GM20000 (cell line): Measurements from ENCODE around the gene MADCAM1.

Source experiments
- DNase-seq: peaks from one replicate; pipeline ENCODE4 v3.0.0; 2012; ENCODE audit warnings: low spot score
- TF ChIP-seq, protein P1 (sequence below): IDR thresholded peaks from 2 replicates; pipeline ENCODE4 v1.5.1; 2012; ENCODE audit warnings: mild to moderate bottlenecking, control low read depth; ENCODE audit errors: extremely low read depth, missing control alignments

The MADCAM1 gene

DNA sequence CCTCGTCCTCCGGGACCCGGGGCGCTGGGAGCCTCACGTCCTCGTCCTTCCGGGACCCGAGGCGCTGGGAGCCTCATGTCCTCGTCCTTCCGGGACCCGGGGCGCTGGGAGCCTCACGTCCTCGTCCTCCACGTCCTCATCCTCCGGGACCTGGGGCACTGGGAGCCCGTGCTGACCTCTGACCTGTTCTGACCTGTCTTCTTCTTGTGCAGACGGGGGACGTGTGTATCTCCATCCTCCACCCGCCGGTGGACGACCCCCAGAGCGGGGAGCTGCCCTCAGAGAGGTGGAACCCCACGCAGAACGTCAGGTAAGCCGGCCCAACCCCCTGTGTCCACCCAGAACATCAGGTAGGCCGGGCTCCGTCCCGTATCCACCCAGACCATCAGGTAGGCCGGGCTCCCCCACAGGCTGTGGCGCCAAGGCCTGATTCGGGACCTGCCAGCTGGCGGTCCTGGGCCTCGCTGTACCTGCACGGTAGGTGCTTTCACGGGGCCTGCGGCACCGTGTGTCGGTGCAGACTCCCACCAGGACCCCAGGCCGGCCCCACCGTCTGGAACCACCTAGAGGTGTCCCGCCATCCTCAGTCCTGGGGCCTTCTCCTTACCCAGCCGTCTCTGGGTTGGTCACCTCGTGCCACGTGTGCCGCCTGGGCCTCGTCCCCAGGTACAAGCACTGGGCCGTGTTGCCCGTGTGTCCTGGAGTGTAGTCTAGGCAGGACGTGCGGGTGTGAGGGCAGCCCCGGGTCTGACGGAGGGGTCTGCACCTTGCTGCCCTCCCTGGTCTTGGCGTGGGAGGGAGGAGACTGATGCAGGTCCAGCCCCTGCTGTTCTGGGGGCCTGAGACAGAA is 40.0 kb downstream of the MADCAM1 start:
- no peak for DNase-seq
- TF ChIP-seq, protein P1, sequence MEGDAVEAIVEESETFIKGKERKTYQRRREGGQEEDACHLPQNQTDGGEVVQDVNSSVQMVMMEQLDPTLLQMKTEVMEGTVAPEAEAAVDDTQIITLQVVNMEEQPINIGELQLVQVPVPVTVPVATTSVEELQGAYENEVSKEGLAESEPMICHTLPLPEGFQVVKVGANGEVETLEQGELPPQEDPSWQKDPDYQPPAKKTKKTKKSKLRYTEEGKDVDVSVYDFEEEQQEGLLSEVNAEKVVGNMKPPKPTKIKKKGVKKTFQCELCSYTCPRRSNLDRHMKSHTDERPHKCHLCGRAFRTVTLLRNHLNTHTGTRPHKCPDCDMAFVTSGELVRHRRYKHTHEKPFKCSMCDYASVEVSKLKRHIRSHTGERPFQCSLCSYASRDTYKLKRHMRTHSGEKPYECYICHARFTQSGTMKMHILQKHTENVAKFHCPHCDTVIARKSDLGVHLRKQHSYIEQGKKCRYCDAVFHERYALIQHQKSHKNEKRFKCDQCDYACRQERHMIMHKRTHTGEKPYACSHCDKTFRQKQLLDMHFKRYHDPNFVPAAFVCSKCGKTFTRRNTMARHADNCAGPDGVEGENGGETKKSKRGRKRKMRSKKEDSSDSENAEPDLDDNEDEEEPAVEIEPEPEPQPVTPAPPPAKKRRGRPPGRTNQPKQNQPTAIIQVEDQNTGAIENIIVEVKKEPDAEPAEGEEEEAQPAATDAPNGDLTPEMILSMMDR, result no peak

DNA sequence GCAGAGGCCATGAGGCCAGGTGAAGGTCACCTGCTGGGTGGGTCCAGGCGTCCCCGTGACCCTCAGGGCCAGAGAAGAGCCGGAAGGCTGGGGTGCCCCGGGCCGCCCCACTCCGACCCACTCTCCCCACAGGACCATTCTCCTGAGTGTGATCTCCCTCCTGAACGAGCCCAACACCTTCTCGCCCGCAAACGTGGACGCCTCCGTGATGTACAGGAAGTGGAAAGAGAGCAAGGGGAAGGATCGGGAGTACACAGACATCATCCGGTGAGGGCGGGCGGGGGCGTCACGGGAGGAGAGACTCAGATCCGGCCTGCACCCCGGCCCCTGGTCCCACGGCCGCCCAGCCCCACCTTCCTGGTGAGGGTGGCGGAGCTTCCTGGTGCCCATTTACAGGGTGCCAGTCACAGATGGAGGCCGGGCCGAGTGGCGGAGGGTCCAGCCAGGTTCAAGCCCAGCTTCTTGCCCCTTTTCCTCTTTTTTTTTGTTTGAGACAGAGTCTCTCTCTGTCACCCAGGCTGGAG is 40.7 kb downstream of the MADCAM1 start:
- no peak for DNase-seq
- TF ChIP-seq, protein P1, result no peak

DNA sequence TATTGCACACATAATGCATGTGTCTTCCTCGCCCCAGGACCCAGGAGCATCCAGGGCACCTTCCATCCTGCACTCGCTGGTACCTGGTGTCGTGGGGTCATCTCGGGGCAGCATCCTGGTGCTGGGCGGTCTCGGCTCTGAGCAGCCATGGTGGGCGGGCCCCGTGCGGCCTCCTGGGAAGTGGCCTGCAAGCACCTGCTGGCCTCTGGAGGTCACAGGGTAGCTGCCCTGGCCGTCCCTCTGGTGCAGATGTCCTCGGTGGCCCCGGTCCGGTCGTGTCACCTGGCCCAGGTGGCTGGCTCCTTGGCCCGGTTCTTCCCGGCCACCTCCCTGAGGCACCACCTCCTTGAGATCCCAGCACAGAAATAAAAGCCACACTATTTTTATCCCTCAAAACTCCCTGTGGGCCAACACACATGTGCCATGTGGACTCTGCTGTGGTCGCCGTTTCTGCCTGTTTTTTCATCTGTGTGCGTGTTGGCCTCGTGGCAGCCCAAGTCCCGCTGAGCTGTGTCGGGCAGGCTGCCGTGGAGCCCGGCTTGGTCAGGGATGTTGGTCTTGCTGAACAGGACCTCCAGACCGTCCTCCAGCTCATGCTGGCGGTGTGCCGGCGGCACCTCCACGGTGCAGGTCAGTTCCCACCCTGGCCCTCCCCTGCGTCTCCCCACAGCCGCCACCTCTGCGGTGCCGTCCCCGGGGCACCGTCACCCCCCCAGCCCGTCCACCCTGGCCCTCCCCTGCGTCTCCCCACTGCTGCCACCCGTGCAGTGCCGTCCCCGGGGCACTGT is 42.5 kb downstream of the MADCAM1 start:
- DNase-seq, result no peak
- TF ChIP-seq, protein P1, result no peak

DNA sequence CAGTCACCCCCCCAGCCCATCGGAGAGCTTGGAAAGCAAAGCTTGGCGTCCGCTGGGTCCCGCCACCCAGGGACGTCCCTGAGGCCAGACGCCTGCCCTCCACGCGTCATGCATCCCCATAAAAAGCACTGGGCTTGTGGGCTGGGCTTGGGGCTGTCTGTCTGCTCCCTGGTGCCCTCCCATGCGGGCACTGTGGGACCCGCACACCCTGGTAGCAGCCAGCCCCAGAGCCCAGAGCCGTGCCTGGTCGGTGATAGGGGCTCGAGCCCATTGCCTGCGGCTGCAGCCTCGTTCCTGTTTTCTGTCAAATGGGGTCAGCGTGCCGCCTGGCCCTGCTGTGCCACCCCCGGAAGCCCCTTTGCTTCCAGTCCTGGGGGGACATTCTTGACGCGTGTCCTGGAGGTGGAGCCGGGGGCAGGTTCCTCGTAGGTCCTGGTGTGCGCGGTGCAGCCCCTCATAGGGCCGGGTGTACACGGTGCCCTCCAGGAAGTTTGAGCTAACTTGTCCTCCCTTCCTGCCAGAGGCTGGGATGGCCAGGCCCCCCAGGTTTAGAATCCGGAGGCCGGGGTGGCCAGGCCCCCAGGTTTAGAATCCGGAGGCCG is 43.2 kb downstream of the MADCAM1 start:
- DNase-seq, result no peak
- TF ChIP-seq, protein P1, result no peak

DNA sequence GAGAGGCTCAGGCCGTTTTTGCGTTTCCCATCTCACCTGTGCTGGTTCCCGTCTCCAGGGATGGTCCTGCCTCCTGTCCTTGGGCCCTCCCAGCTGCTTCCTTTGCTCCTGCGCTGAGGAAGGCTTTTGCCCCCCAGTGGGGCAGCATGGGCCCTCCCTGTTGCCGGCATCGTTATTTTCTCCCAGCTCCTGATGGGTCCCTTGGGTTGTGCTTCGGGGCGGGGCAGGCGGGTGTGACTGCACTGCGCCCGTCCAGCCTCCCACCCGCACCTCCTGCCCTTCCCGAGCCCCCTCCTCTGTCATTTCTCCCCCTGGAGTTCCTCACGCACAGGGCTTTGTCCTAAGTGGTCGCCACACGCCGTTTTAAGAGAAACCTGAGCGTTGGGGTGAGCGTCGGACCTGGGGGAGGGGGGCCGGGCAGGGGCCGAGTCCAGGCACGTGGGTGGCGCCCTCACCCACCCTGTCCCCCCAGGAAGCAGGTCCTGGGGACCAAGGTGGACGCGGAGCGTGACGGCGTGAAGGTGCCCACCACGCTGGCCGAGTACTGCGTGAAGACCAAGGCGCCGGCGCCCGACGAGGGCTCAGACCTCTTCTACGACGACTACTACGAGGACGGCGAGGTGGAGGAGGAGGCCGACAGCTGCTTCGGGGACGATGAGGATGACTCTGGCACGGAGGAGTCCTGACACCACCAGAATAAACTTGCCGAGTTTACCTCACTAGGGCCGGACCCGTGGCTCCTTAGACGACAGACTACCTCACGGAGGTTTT is 44.8 kb downstream of the MADCAM1 start:
- DNase-seq, result no peak
- TF ChIP-seq, protein P1, result no peak

DNA sequence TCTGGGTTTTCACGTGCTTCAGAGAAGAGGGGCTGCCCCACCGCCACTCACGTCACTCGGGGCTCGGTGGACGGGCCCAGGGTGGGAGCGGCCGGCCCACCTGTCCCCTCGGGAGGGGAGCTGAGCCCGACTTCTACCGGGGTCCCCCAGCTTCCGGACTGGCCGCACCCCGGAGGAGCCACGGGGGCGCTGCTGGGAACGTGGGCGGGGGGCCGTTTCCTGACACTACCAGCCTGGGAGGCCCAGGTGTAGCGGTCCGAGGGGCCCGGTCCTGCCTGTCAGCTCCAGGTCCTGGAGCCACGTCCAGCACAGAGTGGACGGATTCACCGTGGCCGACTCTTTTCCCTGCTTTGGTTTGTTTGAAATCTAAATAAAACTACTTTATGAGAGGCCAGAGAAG is 45.4 kb downstream of the MADCAM1 start:
- TF ChIP-seq, protein P1, result no peak
- DNase-seq, result no peak
